HUES6 (cell line): ENCODE results near the gene RPS6KA3.

ENCODE experiments used
- H3K27ac ChIP-seq: 2 replicates; pipeline ENCODE4 v1.7.0; 2013; ENCODE audit warnings: low read depth, mild to moderate bottlenecking, low read length, inconsistent platforms
- H3K27me3 ChIP-seq: 2 replicates; pipeline ENCODE4 v1.6.1; 2013; ENCODE audit warnings: low read length; ENCODE audit not compliant: control insufficient read depth, insufficient read depth
- H3K36me3 ChIP-seq: 2 replicates; pipeline ENCODE4 v1.6.1; 2013; ENCODE audit warnings: low read length; ENCODE audit not compliant: control insufficient read depth, insufficient read depth
- H3K4me1 ChIP-seq: 2 replicates; pipeline ENCODE4 v1.6.1; 2013; ENCODE audit warnings: low read length; ENCODE audit not compliant: control insufficient read depth, insufficient read depth
- H3K4me3 ChIP-seq: 2 replicates; pipeline ENCODE4 v1.5.1; 2013; ENCODE audit warnings: low read depth, low read length
- H3K9ac ChIP-seq: one replicate; pipeline ENCODE4 v1.6.1; 2013; ENCODE audit warnings: mild to moderate bottlenecking, low read length
- H3K9me3 ChIP-seq: 2 replicates; pipeline ENCODE4 v1.6.1; 2013; ENCODE audit warnings: low read depth, low read length; ENCODE audit not compliant: control insufficient read depth, insufficient read depth

Gene RPS6KA3

DNA sequence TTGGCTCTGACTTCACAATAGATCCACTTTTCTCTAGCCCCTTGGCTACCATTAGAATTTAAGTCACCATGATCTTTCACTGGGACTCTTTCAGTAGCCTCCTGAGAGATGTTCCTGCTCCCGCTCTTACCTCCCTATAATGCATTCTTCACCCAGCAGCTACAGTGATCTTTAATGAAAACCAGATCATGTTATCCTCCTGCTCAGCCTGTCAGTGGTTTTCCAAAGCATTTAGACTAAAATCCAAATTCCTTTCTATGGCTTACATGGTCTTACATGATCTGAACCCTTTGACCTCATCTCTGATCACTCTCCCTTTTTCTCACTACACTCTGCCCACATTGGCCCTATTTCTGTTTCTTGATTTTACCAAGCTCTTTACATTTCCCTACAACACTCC lies 18.3 kb upstream of the RPS6KA3 start:
- Histone ChIP-seq H3K27ac (no peak overlapping the region), H3K4me3 (no peak overlapping the region), H3K9me3 (peaks cover 3% of the 10 kb centered on the region; the same call in 1 of the 2 replicates), H3K27me3 (peaks cover 19% of the 10 kb centered on the region; the same call in 1 of the 2 replicates), H3K9ac (no peak overlapping the region), H3K4me1 (no peaks in the 10 kb centered on the region), H3K36me3 (no peaks in the 10 kb centered on the region)

- H3K4me3 ChIP-seq, result no peak overlapping the region
- no peaks in the 10 kb centered on the region for H3K4me1 ChIP-seq
- peaks cover 20% of the 10 kb centered on the region; the same call in 1 of the 2 replicates for H3K27me3 ChIP-seq
- H3K36me3 ChIP-seq, result no peaks in the 10 kb centered on the region
- H3K9ac ChIP-seq, result no peak overlapping the region
- peaks cover 3% of the 10 kb centered on the region; the same call in 1 of the 2 replicates for H3K9me3 ChIP-seq
- no peak overlapping the region for H3K27ac ChIP-seq
These were observed 17.7 kb upstream of the RPS6KA3 start for GRCh38 chrX:20284444-20284843.

GRCh38 chrX:20280938-20281337 lies 14.2 kb upstream of the RPS6KA3 start:
- Histone ChIP-seq H3K36me3 (no peaks in the 10 kb centered on the region), H3K9ac (no peak overlapping the region), H3K27me3 (peaks cover 12% of the 10 kb centered on the region; the same call in 1 of the 2 replicates), H3K4me3 (no peak overlapping the region), H3K4me1 (no peaks in the 10 kb centered on the region), H3K27ac (no peak overlapping the region), H3K9me3 (no peaks in the 10 kb centered on the region)

DNA sequence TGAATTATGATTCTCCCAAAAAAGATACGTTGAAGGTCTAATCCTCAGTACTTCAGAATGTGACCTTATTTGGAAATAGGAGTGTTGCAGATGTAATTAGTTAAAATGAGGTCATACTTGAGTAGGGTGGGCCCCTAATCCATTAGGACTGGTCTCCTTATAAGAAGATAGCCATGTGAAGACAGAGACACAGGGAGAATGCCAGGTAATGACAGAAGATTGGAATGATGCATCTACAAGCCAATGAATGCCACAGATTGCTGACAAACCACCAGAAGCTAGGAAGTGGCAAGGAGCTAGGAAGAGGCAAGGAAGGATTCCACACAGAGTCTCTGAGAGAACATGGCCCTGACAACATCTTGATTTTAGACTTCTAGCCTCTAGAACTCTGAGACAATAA lies 7.4 kb upstream of the RPS6KA3 start:
- Histone ChIP-seq H3K27me3 (peaks cover 27% of the 10 kb centered on the region), H3K9me3 (no peaks in the 10 kb centered on the region), H3K4me3 (no peak overlapping the region), H3K4me1 (no peaks in the 10 kb centered on the region; the same call in 1 of the 2 replicates), H3K9ac (no peak overlapping the region), H3K27ac (no peak overlapping the region), H3K36me3 (no peaks in the 10 kb centered on the region)

DNA sequence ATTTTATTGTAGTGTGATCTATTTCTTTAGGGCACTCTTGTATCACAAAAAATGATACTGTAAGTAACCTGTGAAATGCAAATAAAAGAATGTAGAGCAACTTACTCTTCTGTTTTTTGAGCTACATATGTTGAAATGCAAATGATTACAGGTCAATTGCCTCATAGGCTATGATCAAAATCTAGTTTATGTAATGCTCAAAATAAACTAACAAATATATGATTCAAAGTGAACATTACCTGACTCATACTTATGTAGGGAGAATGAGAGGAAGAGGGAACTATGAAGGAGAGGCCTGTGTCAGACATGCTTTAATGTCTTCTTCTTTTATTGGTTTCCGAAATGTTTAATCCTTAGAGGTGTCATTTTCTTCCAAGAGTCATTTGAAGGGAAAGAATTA lies 5.0 kb upstream of the RPS6KA3 start:
- H3K9ac ChIP-seq, result no peak overlapping the region
- no peak overlapping the region for H3K4me3 ChIP-seq
- H3K36me3 ChIP-seq, result no peaks in the 10 kb centered on the region
- H3K4me1 ChIP-seq, result peaks cover 5% of the 10 kb centered on the region; the same call in 1 of the 2 replicates
- H3K9me3 ChIP-seq, result no peaks in the 10 kb centered on the region
- peaks cover 40% of the 10 kb centered on the region for H3K27me3 ChIP-seq
- H3K27ac ChIP-seq, result no peak overlapping the region

- peaks cover 5% of the 10 kb centered on the region; the same call in 1 of the 2 replicates for H3K4me1 ChIP-seq
- H3K27me3 ChIP-seq, result peaks cover 40% of the 10 kb centered on the region
- H3K4me3 ChIP-seq, result no peak overlapping the region
- no peak overlapping the region for H3K9ac ChIP-seq
- no peak overlapping the region for H3K27ac ChIP-seq
- no peaks in the 10 kb centered on the region for H3K36me3 ChIP-seq
- H3K9me3 ChIP-seq, result no peaks in the 10 kb centered on the region
These were observed 4.5 kb upstream of the RPS6KA3 start for GRCh38 chrX:20271186-20271585.

DNA sequence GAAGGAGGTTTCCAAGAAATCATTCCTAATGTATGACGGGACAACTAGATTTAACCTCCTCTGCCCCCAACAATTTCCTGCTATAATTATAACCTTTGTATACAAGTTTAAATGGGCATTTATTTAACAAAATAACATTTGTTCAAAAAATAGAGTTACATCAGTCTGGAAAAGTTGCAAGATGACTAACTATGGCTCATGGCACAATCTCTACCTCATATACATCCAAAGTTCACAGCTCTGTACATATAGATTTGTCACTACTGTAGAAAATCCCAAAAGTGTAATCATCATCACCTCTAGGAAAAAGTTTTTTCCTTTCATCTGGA lies 3.8 kb upstream of the RPS6KA3 start:
- H3K9me3 ChIP-seq, result no peaks in the 10 kb centered on the region
- no peaks in the 10 kb centered on the region for H3K36me3 ChIP-seq
- H3K4me1 ChIP-seq, result peaks cover 5% of the 10 kb centered on the region; the same call in 1 of the 2 replicates
- peaks cover 40% of the 10 kb centered on the region for H3K27me3 ChIP-seq
- H3K4me3 ChIP-seq, result no peak overlapping the region
- no peak overlapping the region for H3K9ac ChIP-seq
- no peak overlapping the region for H3K27ac ChIP-seq

- Histone ChIP-seq H3K9ac (no peak overlapping the region), H3K36me3 (no peaks in the 10 kb centered on the region), H3K9me3 (no peaks in the 10 kb centered on the region), H3K4me3 (no peak overlapping the region), H3K4me1 (peaks cover 5% of the 10 kb centered on the region; the same call in 1 of the 2 replicates), H3K27me3 (peaks cover 42% of the 10 kb centered on the region), H3K27ac (no peak overlapping the region)
These were observed 3.3 kb upstream of the RPS6KA3 start for GRCh38 chrX:20269848-20270561.

DNA sequence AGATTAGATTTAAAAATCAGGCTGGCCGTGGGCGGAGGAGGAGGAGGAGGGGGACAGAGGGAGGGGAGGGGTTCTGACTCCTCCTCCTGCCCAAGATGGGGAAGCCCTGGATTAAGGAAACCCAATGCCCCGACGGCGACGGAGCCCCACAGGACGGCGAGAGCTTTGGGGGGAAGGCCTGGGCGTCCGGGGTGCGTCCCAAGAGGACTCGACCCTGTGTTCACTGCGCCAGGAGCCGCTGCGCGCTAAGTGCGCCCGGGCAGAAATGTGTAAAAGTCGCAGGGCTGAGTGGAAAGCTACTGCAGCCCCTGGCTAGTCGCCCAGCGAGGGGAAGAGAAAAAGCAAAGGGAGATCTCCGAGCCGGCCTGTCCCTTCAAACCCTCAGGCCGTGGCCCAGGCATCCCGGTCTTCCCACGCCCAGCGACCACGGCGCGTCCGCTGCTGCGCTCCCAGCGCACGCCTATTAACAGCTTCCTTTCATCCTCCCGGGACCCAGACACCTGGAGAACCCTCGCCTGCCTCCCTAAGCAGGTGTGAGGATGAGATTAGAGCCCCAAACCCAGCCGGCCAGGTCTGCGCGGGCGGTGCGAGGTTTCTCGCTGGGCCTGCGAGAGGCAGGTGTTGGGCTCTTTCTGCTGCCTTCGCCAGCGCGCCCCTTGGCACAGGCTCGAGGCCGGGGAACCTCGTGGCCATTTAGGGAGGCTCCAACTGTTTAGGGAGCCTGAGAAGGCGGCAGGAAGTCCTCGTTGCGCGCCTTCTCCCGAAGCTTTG lies 1.4 kb upstream of the RPS6KA3 start:
- no peaks in the 10 kb centered on the region for H3K9me3 ChIP-seq
- no peak overlapping the region for H3K27ac ChIP-seq
- H3K4me3 ChIP-seq, result peak overlapping the region; percentile 86
- peaks cover 9% of the 10 kb centered on the region for H3K4me1 ChIP-seq
- peaks cover 50% of the 10 kb centered on the region for H3K27me3 ChIP-seq
- peak overlapping the region; percentile 31 for H3K9ac ChIP-seq
- no peaks in the 10 kb centered on the region for H3K36me3 ChIP-seq

DNA sequence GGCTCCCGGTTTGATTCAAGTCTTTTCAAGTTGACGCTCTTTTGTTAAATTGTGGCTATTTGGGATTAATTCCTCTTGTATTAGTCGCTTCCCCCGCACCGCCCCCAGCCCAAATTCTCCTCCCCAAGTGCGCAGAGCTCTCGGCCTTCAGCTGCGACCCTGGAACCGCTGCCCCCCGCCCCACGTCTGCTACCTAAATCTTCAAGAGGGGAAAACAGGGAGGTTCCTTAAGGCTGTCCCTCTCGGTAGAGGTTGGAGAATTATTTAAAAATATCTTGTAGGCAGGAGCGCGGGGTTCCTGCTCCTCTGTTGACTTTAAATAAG lies 860 bp upstream of the RPS6KA3 start:
- H3K4me3 ChIP-seq, result peak overlapping the region; percentile 86

More for the DNA sequence above, 860 bp upstream of the RPS6KA3 start:
- Histone ChIP-seq H3K27me3 (peaks cover 50% of the 10 kb centered on the region), H3K9me3 (no peaks in the 10 kb centered on the region), H3K4me1 (peaks cover 9% of the 10 kb centered on the region), H3K9ac (peak overlapping the region; percentile 60), H3K36me3 (no peaks in the 10 kb centered on the region), H3K27ac (no peak overlapping the region)
